ENCODE measurements around the gene CT47C1.
"Not testable (repeated sequence)": the region's sequence is repeated elsewhere in the genome, so short reads cannot be mapped to it uniquely, and the experiment has no call there.

CT47C1 gene

DNA sequence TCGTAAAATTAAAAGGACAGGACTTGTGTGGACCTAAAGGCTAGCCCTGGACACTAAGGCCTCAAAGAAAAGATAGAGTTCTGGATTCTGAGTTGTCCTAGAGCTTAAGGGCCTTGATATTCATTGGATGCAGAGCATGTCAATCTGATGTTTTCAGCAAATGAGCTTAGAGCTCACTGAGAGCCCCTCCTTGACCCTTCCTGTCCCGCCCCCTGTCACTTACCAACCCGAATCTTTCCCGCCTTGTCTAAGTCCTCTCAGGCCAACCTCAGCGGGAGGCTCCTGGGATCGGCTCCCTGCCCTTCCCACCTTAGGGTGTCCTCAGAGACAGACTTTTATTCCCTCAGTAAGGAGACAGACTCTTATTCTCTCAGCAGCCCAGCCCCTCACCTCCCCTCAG lies at the start of gene CT47C1:
Gene CT47C1 (plus strand): TSS at position 250 of the 400 bp plus-strand sequence. CDS start 233 bp downstream, outside the sequence.
- no peak for DNase-seq (ENCODE audit: low read depth in 2 of 3, low spot score in 1 of 3)

- DNase-seq (ENCODE audit: low read depth in 2 of 3, low spot score in 1 of 3): no peak
Observed at GRCh38 chrX:119025900-119026299, 46.9 kb upstream of the CT47C1 start.

- DNase-seq (ENCODE audit: low read depth in 2 of 3, low spot score in 1 of 3): not testable (repeated sequence)
Observed at GRCh38 chrX:119026344-119026743, 46.4 kb upstream of the CT47C1 start.

- DNase-seq (ENCODE audit: low read depth in 2 of 3, low spot score in 1 of 3): not testable (repeated sequence)
Observed at GRCh38 chrX:119027960-119028732, 44.6 kb upstream of the CT47C1 start.

GRCh38 chrX:119028733-119029330 lies 44.0 kb upstream of the CT47C1 start:
- DNase-seq (ENCODE audit: low read depth in 2 of 3, low spot score in 1 of 3): no peak

DNA sequence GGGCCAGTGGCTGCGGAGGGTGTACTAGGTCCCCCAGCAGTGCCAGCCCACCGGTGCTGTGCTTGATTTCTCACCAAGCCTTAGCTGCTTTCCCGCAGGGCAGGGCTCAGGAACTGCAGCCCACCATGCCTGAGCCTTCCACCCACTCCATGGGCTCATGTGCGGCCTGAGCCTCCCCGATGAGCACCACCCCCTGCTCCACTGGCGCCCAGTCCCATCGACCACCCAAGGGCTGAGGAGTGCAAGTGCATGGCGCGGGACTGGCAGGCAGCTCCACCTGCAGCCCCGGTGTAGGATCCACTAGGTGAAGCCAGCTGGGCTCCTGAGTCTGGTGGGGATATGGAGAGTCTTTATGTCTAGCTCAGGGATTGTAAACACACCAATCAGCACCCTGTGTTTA lies 43.1 kb upstream of the CT47C1 start:
- not testable (repeated sequence) for DNase-seq (ENCODE audit: low read depth in 2 of 3, low spot score in 1 of 3)

GRCh38 chrX:119030990-119031389 lies 41.8 kb upstream of the CT47C1 start:
- no peak for DNase-seq (ENCODE audit: low read depth in 2 of 3, low spot score in 1 of 3)

GRCh38 chrX:119036107-119037029 lies 36.4 kb upstream of the CT47C1 start:
- no peak for DNase-seq (ENCODE audit: low read depth in 2 of 3, low spot score in 1 of 3)

GRCh38 chrX:119040432-119040831 lies 32.4 kb upstream of the CT47C1 start:
- DNase-seq (ENCODE audit: low read depth in 2 of 3, low spot score in 1 of 3): no peak

DNA sequence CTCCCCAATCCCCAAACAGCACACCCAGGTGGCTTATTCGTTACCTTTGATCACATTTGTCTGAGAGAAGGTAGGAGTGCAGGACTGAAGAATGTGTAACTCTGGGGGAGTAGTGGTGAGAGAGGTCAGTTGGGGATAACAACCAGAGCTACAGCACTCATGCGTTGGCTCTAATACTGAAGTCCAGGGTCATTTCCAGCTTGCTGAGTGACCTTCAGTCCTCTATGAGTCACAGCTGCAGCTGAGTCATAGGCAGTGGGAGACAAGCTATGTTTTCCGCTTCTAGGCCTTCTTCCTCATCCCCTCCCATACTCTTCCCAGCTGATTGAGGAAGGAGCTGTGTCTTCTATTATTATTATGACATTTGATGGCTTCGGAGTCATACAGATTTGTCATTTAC lies 31.6 kb upstream of the CT47C1 start:
- DNase-seq (ENCODE audit: low read depth in 2 of 3, low spot score in 1 of 3): no peak

DNA sequence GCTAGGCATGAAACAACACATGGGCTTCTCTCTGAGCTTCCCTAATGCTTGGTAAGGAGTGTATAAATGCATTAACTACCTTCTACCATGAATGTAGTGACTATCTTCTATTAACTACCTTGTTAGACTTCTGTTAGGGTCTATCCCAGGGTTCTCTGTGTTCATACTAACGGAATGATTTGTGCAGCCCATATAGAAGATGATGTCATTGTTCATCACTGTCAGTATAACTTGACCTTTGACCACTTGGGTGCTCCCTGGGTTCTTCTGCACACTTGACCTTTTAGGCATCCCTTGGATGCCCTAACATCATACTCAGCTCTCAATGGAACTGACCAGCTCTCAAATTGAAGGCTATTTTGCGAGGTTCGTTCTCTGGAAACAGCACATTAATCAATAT lies 30.8 kb upstream of the CT47C1 start:
- DNase-seq (ENCODE audit: low read depth in 2 of 3, low spot score in 1 of 3): no peak

DNA sequence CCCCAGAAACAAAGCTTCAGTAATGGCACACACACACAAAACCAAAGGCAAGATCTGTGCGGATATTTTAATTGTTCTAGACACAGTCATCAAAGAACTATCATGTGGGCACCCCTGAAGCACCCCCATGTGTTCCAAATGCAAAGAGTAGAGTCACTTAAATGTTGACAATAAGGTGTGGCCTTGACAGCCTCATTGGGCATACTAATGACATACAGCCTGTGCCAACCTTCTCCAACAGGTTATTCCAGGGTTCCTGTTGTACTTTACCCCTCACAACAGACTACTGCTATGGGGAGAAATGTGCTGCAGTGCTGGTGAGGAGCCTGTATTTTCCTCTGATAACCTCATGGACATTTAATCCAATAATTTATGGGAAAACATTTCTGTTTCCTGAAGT lies 29.8 kb upstream of the CT47C1 start:
- no peak for DNase-seq (ENCODE audit: low read depth in 2 of 3, low spot score in 1 of 3)

DNA sequence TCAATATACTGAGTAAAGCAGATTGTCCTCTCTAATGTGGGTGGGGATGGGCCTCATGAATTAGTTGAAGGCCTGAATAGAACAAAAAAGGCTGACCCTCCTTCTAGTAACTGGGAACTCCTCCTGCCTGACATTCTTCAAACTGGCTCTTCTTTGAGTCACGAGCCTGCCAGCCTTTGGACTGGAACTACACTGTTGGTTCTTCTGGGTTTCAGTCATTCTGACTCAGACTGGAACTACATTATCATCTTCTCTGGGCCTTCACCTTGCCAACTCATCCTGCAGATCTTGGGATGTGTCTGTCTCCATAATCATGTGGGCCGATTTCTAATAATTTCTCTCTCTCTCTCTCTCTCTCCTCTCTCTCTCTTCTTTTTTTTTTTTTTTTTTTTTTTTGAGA lies 26.9 kb upstream of the CT47C1 start:
- DNase-seq (ENCODE audit: low read depth in 2 of 3, low spot score in 1 of 3): no peak

DNA sequence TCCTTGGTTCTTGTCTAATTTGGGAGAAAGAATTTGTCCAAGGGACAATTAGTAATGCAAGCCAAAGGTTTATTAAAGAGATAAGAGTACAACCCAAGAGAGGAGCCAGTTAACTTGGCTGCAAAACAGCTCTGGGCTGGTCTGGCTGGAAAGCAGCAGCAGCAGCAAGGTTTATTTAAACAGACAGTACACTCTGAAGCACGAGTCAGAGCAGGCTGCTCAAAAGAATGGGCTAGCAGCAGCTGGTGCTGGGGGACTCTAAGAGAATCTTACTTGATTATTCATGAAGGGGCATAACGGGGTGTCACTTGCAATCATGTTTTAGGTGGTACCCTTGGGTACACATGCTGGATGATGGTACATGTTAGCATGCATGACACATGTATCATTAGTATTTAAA lies 17.1 kb upstream of the CT47C1 start:
- no peak for DNase-seq (ENCODE audit: low read depth in 2 of 3, low spot score in 1 of 3)

DNA sequence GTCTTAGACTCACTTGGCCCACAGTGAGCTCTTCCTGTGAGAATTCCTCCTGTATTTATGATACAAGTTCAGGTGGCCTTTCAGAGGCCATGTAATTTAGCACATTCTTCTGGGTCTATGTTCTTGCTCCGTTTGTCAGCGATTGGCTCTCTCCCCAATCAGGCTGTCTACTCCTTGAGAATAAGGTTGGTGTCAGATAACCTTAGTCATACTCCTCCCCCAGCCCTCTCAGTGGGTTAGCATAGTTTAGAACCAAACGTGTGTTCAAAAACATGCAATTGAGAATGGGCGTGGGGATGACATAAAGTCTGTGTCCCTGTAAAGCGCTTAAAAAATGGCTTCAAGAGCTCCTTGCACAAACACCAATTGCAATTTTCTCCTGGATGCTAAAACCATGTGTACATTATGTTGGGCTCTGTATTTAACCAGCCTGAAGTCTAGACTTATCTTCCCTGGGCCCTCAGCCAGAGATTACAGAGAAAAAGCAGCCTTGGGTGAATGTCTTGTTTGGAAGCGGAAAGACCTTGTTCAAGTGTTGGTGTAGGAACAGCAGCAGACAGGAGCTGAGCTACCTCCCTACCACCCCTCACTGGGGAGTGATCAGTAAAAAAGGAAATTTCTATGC lies 9.9 kb upstream of the CT47C1 start:
- DNase-seq (ENCODE audit: low read depth in 2 of 3, low spot score in 1 of 3): no peak

- no peak for DNase-seq (ENCODE audit: low read depth in 2 of 3, low spot score in 1 of 3)
Observed at GRCh38 chrX:119063428-119063827, 9.4 kb upstream of the CT47C1 start.

- DNase-seq (ENCODE audit: low read depth in 2 of 3, low spot score in 1 of 3): peak; percentile 25 to 41 (median 26)
Observed at GRCh38 chrX:119067023-119067739, 5.6 kb upstream of the CT47C1 start.

DNA sequence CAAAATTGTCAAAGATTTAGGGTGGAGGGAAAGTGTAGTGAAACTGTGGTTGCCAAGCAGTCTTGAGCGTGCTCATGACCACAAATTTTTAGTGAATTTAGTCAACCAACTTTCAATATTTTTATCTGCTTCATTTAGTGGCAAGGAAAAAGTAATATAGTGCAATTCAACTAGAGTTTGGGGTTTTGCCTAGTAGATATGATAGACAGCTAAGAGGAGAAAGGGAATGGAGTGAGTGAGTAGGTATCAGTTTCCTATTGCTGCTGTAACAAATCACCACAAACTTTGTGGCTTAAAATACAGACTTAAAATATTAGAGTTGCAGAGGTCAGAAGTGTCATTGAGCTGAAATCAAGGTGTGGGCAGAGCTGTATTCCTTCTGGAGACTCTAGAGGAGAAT lies 3.7 kb upstream of the CT47C1 start:
- DNase-seq (ENCODE audit: low read depth in 2 of 3, low spot score in 1 of 3): no peak

DNA sequence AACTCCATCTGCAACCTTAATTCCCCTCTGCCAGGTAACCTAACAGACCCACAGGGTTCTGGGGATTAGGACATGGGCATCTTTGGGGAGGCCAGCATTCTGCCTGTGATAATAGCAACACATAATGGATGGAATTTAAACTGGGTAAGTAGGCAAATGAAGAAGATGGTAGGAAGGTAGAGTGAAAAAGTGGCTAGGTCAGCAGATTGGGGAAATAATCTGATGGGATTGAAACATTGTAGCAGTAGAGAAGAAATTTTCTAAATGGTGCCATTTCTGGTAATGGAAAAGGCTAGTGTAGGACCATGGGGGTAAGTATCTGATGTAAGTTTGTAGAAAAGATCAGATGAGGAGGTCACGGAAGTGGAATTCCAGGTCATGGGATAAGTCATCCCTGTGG lies 3.0 kb upstream of the CT47C1 start:
- no peak for DNase-seq (ENCODE audit: low read depth in 2 of 3, low spot score in 1 of 3)

GRCh38 chrX:119071381-119071780 lies 1.4 kb upstream of the CT47C1 start:
- DNase-seq (ENCODE audit: low read depth in 2 of 3, low spot score in 1 of 3): no peak

Data from stimulated activated CD4-positive, alpha-beta T cell treated with anti-CD3 and anti-CD28 coated beads, Interleukin-12 subunit alpha, Interleukin-12 subunit beta, amount 100 ng/mL, for 48 hours (primary cell).